GM19043 (cell line): ENCODE measurements around the gene SDS.

Experiments used
- ATAC-seq: cut with Tn5 transposase; IDR thresholded peaks from one replicate; pipeline ENCODE4 v1.9.1; 2021; ENCODE audit warnings: low read depth; ENCODE audit not compliant: unreplicated experiment

Gene SDS

GRCh38 chr12:113401066-113402000 is 2.4 kb downstream of the SDS start:
- ATAC-seq: no peak

- no peak for ATAC-seq
These were observed 3.3 kb downstream of the SDS start for GRCh38 chr12:113400362-113400761.

- no peak for ATAC-seq
These were observed 4.2 kb downstream of the SDS start for GRCh38 chr12:113399490-113399889.

- no peak for ATAC-seq
These were observed 5.1 kb downstream of the SDS start for GRCh38 chr12:113398346-113399290.

GRCh38 chr12:113397497-113398197 is 6.0 kb downstream of the SDS start:
- no peak for ATAC-seq

- ATAC-seq: no peak
These were observed 6.7 kb downstream of the SDS start for GRCh38 chr12:113396828-113397496.

- no peak for ATAC-seq
These were observed 7.5 kb downstream of the SDS start for GRCh38 chr12:113396200-113396599.

GRCh38 chr12:113395119-113395518 is 8.6 kb downstream of the SDS start:
- no peak for ATAC-seq

- ATAC-seq: no peak
These were observed 9.9 kb downstream of the SDS start for GRCh38 chr12:113393749-113394148.

GRCh38 chr12:113392988-113393579 is 10.6 kb downstream of the SDS start:
- ATAC-seq: no peak

GRCh38 chr12:113392520-113392919 is 11.2 kb downstream of the SDS start:
- no peak for ATAC-seq

GRCh38 chr12:113391650-113392337 is 11.9 kb downstream of the SDS start:
- no peak for ATAC-seq

- ATAC-seq: no peak
These were observed 12.5 kb downstream of the SDS start for GRCh38 chr12:113391145-113391544.

GRCh38 chr12:113390064-113391043 is 13.3 kb downstream of the SDS start:
- no peak for ATAC-seq

- ATAC-seq: no peak
These were observed 15.3 kb downstream of the SDS start for GRCh38 chr12:113388351-113388750.

GRCh38 chr12:113387631-113388030 is 16.1 kb downstream of the SDS start:
- ATAC-seq: no peak

GRCh38 chr12:113386866-113387566 is 16.7 kb downstream of the SDS start:
- no peak for ATAC-seq
